ENCODE measurements around the gene TOM1.

The TOM1 gene

GRCh38 chr22:35307892-35308291 is 8.2 kb downstream of the TOM1 start:
- no peak overlapping the region for H3K4me3 ChIP-seq (replicated peaks; ENCODE audit: low read depth, low read length)
- TF ChIP-seq, protein P1, sequence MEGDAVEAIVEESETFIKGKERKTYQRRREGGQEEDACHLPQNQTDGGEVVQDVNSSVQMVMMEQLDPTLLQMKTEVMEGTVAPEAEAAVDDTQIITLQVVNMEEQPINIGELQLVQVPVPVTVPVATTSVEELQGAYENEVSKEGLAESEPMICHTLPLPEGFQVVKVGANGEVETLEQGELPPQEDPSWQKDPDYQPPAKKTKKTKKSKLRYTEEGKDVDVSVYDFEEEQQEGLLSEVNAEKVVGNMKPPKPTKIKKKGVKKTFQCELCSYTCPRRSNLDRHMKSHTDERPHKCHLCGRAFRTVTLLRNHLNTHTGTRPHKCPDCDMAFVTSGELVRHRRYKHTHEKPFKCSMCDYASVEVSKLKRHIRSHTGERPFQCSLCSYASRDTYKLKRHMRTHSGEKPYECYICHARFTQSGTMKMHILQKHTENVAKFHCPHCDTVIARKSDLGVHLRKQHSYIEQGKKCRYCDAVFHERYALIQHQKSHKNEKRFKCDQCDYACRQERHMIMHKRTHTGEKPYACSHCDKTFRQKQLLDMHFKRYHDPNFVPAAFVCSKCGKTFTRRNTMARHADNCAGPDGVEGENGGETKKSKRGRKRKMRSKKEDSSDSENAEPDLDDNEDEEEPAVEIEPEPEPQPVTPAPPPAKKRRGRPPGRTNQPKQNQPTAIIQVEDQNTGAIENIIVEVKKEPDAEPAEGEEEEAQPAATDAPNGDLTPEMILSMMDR (IDR thresholded peaks at IDR 0.05; ENCODE audit: insufficient read depth, low read length, poor library complexity, severe bottlenecking), result no peak
- DNase-seq (ENCODE audit: extremely low read depth, insufficient read length), result no peak

DNA sequence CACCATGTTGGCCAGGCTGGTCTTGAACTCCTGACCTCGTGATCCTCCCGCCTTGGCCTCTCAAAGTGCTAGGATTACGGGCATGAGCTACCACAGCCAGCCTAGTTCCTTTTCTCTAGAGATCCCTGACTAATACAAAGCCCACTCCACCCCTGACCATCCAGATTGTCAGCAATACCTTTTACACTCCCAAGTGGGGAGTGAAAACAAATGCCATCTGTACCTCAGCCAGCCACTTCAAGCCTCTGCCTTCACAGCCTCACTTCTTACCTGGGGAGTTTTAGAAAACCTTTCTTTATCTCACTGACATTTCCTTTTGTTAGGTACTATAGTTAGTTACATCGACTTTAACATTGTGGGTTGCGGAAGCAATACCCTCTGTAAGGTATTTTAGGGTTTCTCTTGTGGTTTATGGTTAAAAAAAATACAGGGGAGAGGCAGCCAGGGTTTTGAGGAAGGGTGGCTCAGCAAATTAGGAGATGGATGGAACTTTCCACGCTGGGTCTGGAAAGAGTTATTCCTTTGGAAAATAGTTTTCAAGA is 8.9 kb downstream of the TOM1 start:
- H3K36me3 ChIP-seq (ENCODE audit: control insufficient read depth, insufficient read depth, low read length), result no peaks in the 10 kb centered on the region
- TF ChIP-seq, protein P1 (IDR thresholded peaks at IDR 0.05; ENCODE audit: insufficient read depth, low read length, poor library complexity, severe bottlenecking), result no peak
- H3K4me3 ChIP-seq (replicated peaks; ENCODE audit: low read depth, low read length), result no peak overlapping the region
- H3K27me3 ChIP-seq (replicated peaks; ENCODE audit: control insufficient read depth, insufficient read depth, low read length), result no peaks in the 10 kb centered on the region
- DNase-seq (ENCODE audit: extremely low read depth, insufficient read length), result peak; percentile 62

More at GRCh38 chr22:35307892-35308291, 8.2 kb downstream of the TOM1 start:
- Histone ChIP-seq H3K36me3 (ENCODE audit: control insufficient read depth, insufficient read depth, low read length) (no peaks in the 10 kb centered on the region), H3K27me3 (replicated peaks; ENCODE audit: control insufficient read depth, insufficient read depth, low read length) (no peaks in the 10 kb centered on the region)

- TF ChIP-seq, protein P1 (IDR thresholded peaks at IDR 0.05; ENCODE audit: insufficient read depth, low read length, poor library complexity, severe bottlenecking), result no peak
- no peaks in the 10 kb centered on the region for H3K36me3 ChIP-seq (ENCODE audit: control insufficient read depth, insufficient read depth, low read length)
- H3K27me3 ChIP-seq (replicated peaks; ENCODE audit: control insufficient read depth, insufficient read depth, low read length), result no peaks in the 10 kb centered on the region
- no peak overlapping the region for H3K4me3 ChIP-seq (replicated peaks; ENCODE audit: low read depth, low read length)
- peak; percentile 54 for DNase-seq (ENCODE audit: extremely low read depth, insufficient read length)
Measured at GRCh38 chr22:35310556-35311550, 11.2 kb downstream of the TOM1 start.

DNA sequence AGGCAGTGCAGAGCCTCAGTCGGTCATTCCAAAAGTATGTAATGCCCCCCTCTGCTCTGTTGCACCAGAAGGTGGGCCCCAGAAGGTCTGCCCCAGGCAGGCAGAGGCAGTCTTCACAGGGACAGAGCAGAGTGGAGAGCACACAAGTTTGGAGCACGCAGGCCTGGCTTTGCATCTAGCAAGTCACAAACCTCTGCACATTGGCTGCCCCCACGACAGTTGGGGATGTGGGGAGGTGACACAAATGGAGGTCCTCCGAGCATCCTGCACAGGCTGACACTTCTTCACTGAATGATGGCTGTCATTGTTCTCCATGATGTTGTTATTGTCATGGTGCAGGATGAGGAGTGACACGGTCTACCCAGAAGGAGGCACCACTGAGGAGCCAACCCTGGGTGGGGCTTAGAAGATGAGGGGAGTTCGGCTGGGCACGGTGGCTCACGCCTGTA is 11.9 kb downstream of the TOM1 start:
- H3K36me3 ChIP-seq (ENCODE audit: control insufficient read depth, insufficient read depth, low read length), result no peaks in the 10 kb centered on the region
- no peaks in the 10 kb centered on the region for H3K27me3 ChIP-seq (replicated peaks; ENCODE audit: control insufficient read depth, insufficient read depth, low read length)
- no peak for DNase-seq (ENCODE audit: extremely low read depth, insufficient read length)
- TF ChIP-seq, protein P1 (IDR thresholded peaks at IDR 0.05; ENCODE audit: insufficient read depth, low read length, poor library complexity, severe bottlenecking), result peak; percentile 1
- H3K4me3 ChIP-seq (replicated peaks; ENCODE audit: low read depth, low read length), result no peak overlapping the region

- H3K4me3 ChIP-seq (replicated peaks; ENCODE audit: low read depth, low read length), result no peak overlapping the region
- no peaks in the 10 kb centered on the region for H3K27me3 ChIP-seq (replicated peaks; ENCODE audit: control insufficient read depth, insufficient read depth, low read length)
- DNase-seq (ENCODE audit: extremely low read depth, insufficient read length), result peak; percentile 42
- TF ChIP-seq, protein P1 (IDR thresholded peaks at IDR 0.05; ENCODE audit: insufficient read depth, low read length, poor library complexity, severe bottlenecking), result no peak
- no peaks in the 10 kb centered on the region for H3K36me3 ChIP-seq (ENCODE audit: control insufficient read depth, insufficient read depth, low read length)
Measured at GRCh38 chr22:35312198-35313059, 12.7 kb downstream of the TOM1 start.
